GM23248 (cell line): ENCODE measurements around the gene ZNF107. TPM values are rescaled to one million over a fixed set of nuclear protein-coding genes. Genes with fewer than 3 reads are reported as not detected.

ENCODE experiments used
- DNase-seq: peaks from one replicate; pipeline ENCODE4 v3.0.0-alpha.2; 2015
- H2AFZ ChIP-seq: fragments of 200-600 bp; sonication (generic); 2 replicates; pipeline ENCODE4 v1.6.1; 2016; ENCODE audit warnings: antibody characterized with exemption
- H3F3A ChIP-seq: fragments of 200-600 bp; sonication (generic); 2 replicates; pipeline ENCODE4 v1.6.1; 2016; ENCODE audit warnings: mild to moderate bottlenecking, antibody characterized with exemption, mixed run types; ENCODE audit not compliant: insufficient read depth
- H3K27ac ChIP-seq: fragments of 200-600 bp; sonication (generic); 2 replicates; pipeline ENCODE4 v1.5.1; 2016; ENCODE audit warnings: mild to moderate bottlenecking
- H3K27me3 ChIP-seq: fragments of 200-600 bp; sonication (generic); replicated peaks from 2 replicates; pipeline ENCODE4 v1.6.1; 2016; ENCODE audit warnings: mild to moderate bottlenecking; ENCODE audit not compliant: insufficient read depth
- H3K36me3 ChIP-seq: fragments of 200-600 bp; sonication (generic); 2 replicates; pipeline ENCODE4 v1.6.1; 2016; ENCODE audit warnings: low read depth, mild to moderate bottlenecking
- H3K4me1 ChIP-seq: fragments of 200-600 bp; sonication (generic); 2 replicates; pipeline ENCODE4 v1.6.1; 2016; ENCODE audit warnings: mild to moderate bottlenecking; ENCODE audit not compliant: insufficient read depth
- H3K4me2 ChIP-seq: fragments of 200-600 bp; sonication (generic); one replicate; pipeline ENCODE4 v1.6.1; 2016; ENCODE audit warnings: mild to moderate bottlenecking; ENCODE audit not compliant: unreplicated experiment
- H3K4me3 ChIP-seq: fragments of 200-600 bp; sonication (generic); 2 replicates; pipeline ENCODE4 v1.5.1; 2016; ENCODE audit warnings: mild to moderate bottlenecking
- H3K79me2 ChIP-seq: fragments of 200-600 bp; sonication (generic); 2 replicates; pipeline ENCODE4 v1.6.1; 2016; ENCODE audit warnings: mild to moderate bottlenecking; ENCODE audit not compliant: insufficient read depth
- H3K9ac ChIP-seq: fragments of 200-600 bp; sonication (generic); 2 replicates; pipeline ENCODE4 v1.6.1; 2016; ENCODE audit warnings: mild to moderate bottlenecking
- H3K9me2 ChIP-seq: fragments of 200-600 bp; sonication (generic); 2 replicates; pipeline ENCODE4 v1.6.1; 2016; ENCODE audit warnings: mixed run types, mild to moderate bottlenecking, moderate library complexity; ENCODE audit not compliant: insufficient read depth
- H3K9me3 ChIP-seq: fragments of 200-600 bp; sonication (generic); one replicate; pipeline ENCODE4 v1.6.1; 2017; ENCODE audit warnings: low read depth
- H4K20me1 ChIP-seq: fragments of 200-600 bp; sonication (generic); 2 replicates; pipeline ENCODE4 v1.6.0; 2016; ENCODE audit not compliant: insufficient read depth
- EZH2 ChIP-seq: fragments of 200-600 bp; sonication (generic); IDR thresholded peaks from 2 replicates; pipeline ENCODE4 v1.6.1; 2018; ENCODE audit warnings: antibody characterized with exemption, mild to moderate bottlenecking; ENCODE audit not compliant: insufficient read depth, poor library complexity, severe bottlenecking
- EZH2phosphoT487 ChIP-seq: fragments of 200-600 bp; sonication (generic); IDR thresholded peaks from 2 replicates; pipeline ENCODE4 v1.6.1; 2018; ENCODE audit warnings: antibody characterized with exemption, moderate library complexity, mild to moderate bottlenecking, low read depth; ENCODE audit not compliant: insufficient read depth
- WGBS, 2 experiments: methylation state at CpG; one replicate each; pipeline ENCODE4 v1.1.6; 2015 to 2017; ENCODE audit warnings: low lambda C conversion rate in 2 of 2, low coverage in 1 of 2; ENCODE audit errors: missing lambda C conversion rate in 2 of 2; 5-methylcytosine and 5-hydroxymethylcytosine counted together
- in situ Hi-C: fragments of 300-500 bp; cut with MboI; formaldehyde crosslinking; loops from 2 replicates; pipeline ENCODE4 v1.15.0; 2020
- polyA plus RNA-seq: library from polyadenylated mRNA; unstranded; fragments of >200 nt; fragmentation: Nextera tagmentation; extraction: Ambion mirVana; gene quantifications from 2 replicates; pipeline ENCODE4 v1.2.1, GENCODE V29; 2016
- total RNA-seq: library from RNA; depleted of rRNA; stranded (reverse); fragments of >200 nt; shearing (Covaris generic); gene quantifications from 2 replicates; pipeline ENCODE4 v1.2.3, GENCODE V29; 2014

The ZNF107 gene
- total and polyA plus RNA-seq, 2 experiments from 2014 or later, result 2.5 to 3.2 TPM

GRCh38 chr7:64634406-64635062 lies 31.4 kb upstream of the ZNF107 start:
- Histone ChIP-seq H3K9me2 (no peaks in the 10 kb centered on the region), H3K9ac (no peak overlapping the region), H3K27me3 (no peaks in the 10 kb centered on the region), H4K20me1 (no peaks in the 10 kb centered on the region), H3F3A (no peaks in the 10 kb centered on the region), H3K27ac (no peak overlapping the region), H2AFZ (no peak overlapping the region), H3K4me2 (no peak overlapping the region), H3K9me3 (no peaks in the 10 kb centered on the region), H3K36me3 (no peaks in the 10 kb centered on the region), H3K79me2 (no peaks in the 10 kb centered on the region), H3K4me3 (no peak overlapping the region), H3K4me1 (no peaks in the 10 kb centered on the region)
- WGBS, 2 experiments, result 27 to 43% methylated on average over 2 of the region's 2 CpGs
- DNase-seq, result no peak
- no peak for TF ChIP-seq EZH2
- TF ChIP-seq EZH2phosphoT487, result no peak
- in situ Hi-C loops, result no loop called here

GRCh38 chr7:64636386-64636785 lies 29.5 kb upstream of the ZNF107 start:
- WGBS, 2 experiments, result 30 to 40% methylated on average over 4 of the region's 4 CpGs
- no peaks in the 10 kb centered on the region for H3K36me3 ChIP-seq
- no peaks in the 10 kb centered on the region for H3K9me3 ChIP-seq
- no peaks in the 10 kb centered on the region for H3K4me1 ChIP-seq
- no peak for DNase-seq
- H3K27ac ChIP-seq, result no peak overlapping the region
- in situ Hi-C loops, result no loop called here
- H3F3A ChIP-seq, result no peaks in the 10 kb centered on the region
- H3K9ac ChIP-seq, result no peak overlapping the region
- H4K20me1 ChIP-seq, result no peaks in the 10 kb centered on the region
- H3K4me3 ChIP-seq, result no peak overlapping the region
- no peak for TF ChIP-seq EZH2
- no peak for TF ChIP-seq EZH2phosphoT487
- no peak overlapping the region for H3K4me2 ChIP-seq
- no peaks in the 10 kb centered on the region for H3K9me2 ChIP-seq
- H3K27me3 ChIP-seq, result no peaks in the 10 kb centered on the region
- no peak overlapping the region for H2AFZ ChIP-seq
- no peaks in the 10 kb centered on the region for H3K79me2 ChIP-seq

GRCh38 chr7:64637521-64638445 lies 28.1 kb upstream of the ZNF107 start:
- H3K27me3 ChIP-seq, result no peaks in the 10 kb centered on the region
- H3K9me3 ChIP-seq, result no peaks in the 10 kb centered on the region
- no peaks in the 10 kb centered on the region for H3K36me3 ChIP-seq
- 27 to 41% methylated on average over 4 of the region's 4 CpGs for WGBS, 2 experiments
- no peaks in the 10 kb centered on the region for H4K20me1 ChIP-seq
- H3K4me2 ChIP-seq, result no peak overlapping the region
- no peak overlapping the region for H2AFZ ChIP-seq
- no peak overlapping the region for H3K4me3 ChIP-seq
- in situ Hi-C loops, result no loop called here
- H3K27ac ChIP-seq, result no peak overlapping the region
- H3K9me2 ChIP-seq, result no peaks in the 10 kb centered on the region
- DNase-seq, result no peak
- H3K9ac ChIP-seq, result no peak overlapping the region
- no peaks in the 10 kb centered on the region for H3K4me1 ChIP-seq
- H3F3A ChIP-seq, result no peaks in the 10 kb centered on the region
- H3K79me2 ChIP-seq, result no peaks in the 10 kb centered on the region
- TF ChIP-seq EZH2 (no peak), EZH2phosphoT487 (no peak)

- H4K20me1 ChIP-seq, result no peaks in the 10 kb centered on the region
- DNase-seq, result no peak
- H3K4me3 ChIP-seq, result no peak overlapping the region
- H3K9me3 ChIP-seq, result no peaks in the 10 kb centered on the region
- H3K4me1 ChIP-seq, result no peaks in the 10 kb centered on the region
- in situ Hi-C loops, result no loop called here
- 39 to 43% methylated on average over 2 of the region's 2 CpGs for WGBS, 2 experiments
- H3K27ac ChIP-seq, result no peak overlapping the region
- H3K4me2 ChIP-seq, result no peak overlapping the region
- no peaks in the 10 kb centered on the region for H3K9me2 ChIP-seq
- H3K9ac ChIP-seq, result no peak overlapping the region
- H2AFZ ChIP-seq, result no peak overlapping the region
- no peaks in the 10 kb centered on the region for H3K36me3 ChIP-seq
- no peaks in the 10 kb centered on the region for H3K27me3 ChIP-seq
- TF ChIP-seq EZH2phosphoT487 (no peak), EZH2 (no peak)
- H3F3A ChIP-seq, result no peaks in the 10 kb centered on the region
- no peaks in the 10 kb centered on the region for H3K79me2 ChIP-seq
Observed at GRCh38 chr7:64638822-64639221, 27.1 kb upstream of the ZNF107 start.
